ENCODE measurements around the gene GZMM. TPM values are rescaled to one million over a fixed set of nuclear protein-coding genes. Genes with fewer than 3 reads are reported as not detected.

The GZMM gene
- total and polyA plus RNA-seq, 4 donors = 0.74 to 3.0 (median 2.5) TPM

- DNase-seq (no peak), ATAC-seq (ENCODE audit: insufficient read depth, low FRiP score) (no peak)
- peaks cover 7 to 42% (median 12%) of the 10 kb centered on the region in 4 donors for H3K36me3 ChIP-seq (ENCODE audit: control insufficient read depth in 4 of 4, insufficient read depth in 4 of 4, low read length in 4 of 4)
- H3K9me3 ChIP-seq (ENCODE audit: control insufficient read depth in 4 of 4, insufficient read depth in 3 of 4, low read length in 3 of 4) = no peaks in the 10 kb centered on the region
- no peak overlapping the region for H3K27ac ChIP-seq (ENCODE audit: low read depth in 1 of 2, low read length in 1 of 2)
- H3K4me3 ChIP-seq = no peak overlapping the region
- 93 to 97% methylated on average over 25 to 26 of the region's 26 CpGs for WGBS, 2 donors
- no peak overlapping the region for H3K9ac ChIP-seq (ENCODE audit: insufficient read depth in 1 of 2, low read length in 2 of 2)
- no peak for TF ChIP-seq CTCF (IDR thresholded peaks at IDR 0.05; ENCODE audit: control extremely low read depth, extremely low read depth)
- H3K27me3 ChIP-seq (ENCODE audit: control insufficient read depth in 3 of 3, insufficient read depth in 3 of 3, low read length in 2 of 3) = no peaks in the 10 kb centered on the region
- H3K4me1 ChIP-seq (ENCODE audit: control insufficient read depth in 5 of 5, insufficient read depth in 5 of 5, low read length in 5 of 5) = peaks cover 0 to 7% (median 0%) of the 10 kb centered on the region in 5 donors
Observed at GRCh38 chr19:541699-542098, 2.2 kb upstream of the GZMM start.

DNA sequence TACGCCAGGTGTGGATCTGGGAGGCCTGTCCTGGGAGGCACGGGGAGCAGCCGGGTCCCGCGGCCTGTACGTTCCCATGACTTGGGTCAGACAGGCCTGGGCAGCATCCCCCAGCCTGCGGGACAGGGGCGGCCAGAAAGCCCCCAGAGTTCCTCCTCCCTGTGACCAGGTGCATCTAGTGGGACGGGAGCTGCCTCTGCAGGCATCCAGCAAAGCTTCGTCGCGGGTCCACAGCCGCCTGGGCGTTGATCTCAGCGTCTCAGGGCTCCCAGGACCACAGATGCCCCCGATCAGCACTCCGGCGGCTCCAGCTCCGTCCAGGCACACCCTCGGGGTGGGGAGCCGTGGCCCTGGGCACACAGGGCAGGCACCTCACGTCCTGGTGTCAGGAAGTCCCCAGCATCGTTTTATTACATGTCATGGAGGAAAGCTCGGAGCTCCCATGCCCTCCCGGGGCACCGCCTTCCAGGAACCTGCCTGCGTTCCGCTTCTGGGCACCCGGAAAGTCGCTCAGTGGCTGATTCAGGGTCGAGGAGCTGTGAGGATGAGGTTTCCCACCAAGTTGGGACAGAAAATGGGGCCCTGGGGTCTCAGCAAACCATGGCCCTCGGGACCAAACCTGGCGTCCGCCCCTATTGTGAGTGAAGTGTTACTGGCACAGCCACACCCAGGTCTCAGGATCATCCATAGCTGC, 1.5 kb upstream of the GZMM start:
- Histone ChIP-seq H3K4me3 (no peak overlapping the region), H3K27me3 (ENCODE audit: control insufficient read depth in 3 of 3, insufficient read depth in 3 of 3, low read length in 2 of 3) (no peaks in the 10 kb centered on the region), H3K36me3 (ENCODE audit: control insufficient read depth in 4 of 4, insufficient read depth in 4 of 4, low read length in 4 of 4) (peaks cover 6 to 38% (median 9%) of the 10 kb centered on the region in 4 donors), H3K27ac (ENCODE audit: low read depth in 1 of 2, low read length in 1 of 2) (no peak overlapping the region), H3K9me3 (ENCODE audit: control insufficient read depth in 4 of 4, insufficient read depth in 3 of 4, low read length in 3 of 4) (no peaks in the 10 kb centered on the region), H3K9ac (ENCODE audit: insufficient read depth in 1 of 2, low read length in 2 of 2) (no peak overlapping the region), H3K4me1 (ENCODE audit: control insufficient read depth in 5 of 5, insufficient read depth in 5 of 5, low read length in 5 of 5) (peaks cover 0 to 7% (median 0%) of the 10 kb centered on the region in 5 donors)
- WGBS, 2 donors = 90 to 95% methylated on average over 34 of the region's 34 CpGs
- no peak for TF ChIP-seq CTCF (IDR thresholded peaks at IDR 0.05; ENCODE audit: control extremely low read depth, extremely low read depth)
- DNase-seq (no peak), ATAC-seq (ENCODE audit: insufficient read depth, low FRiP score) (no peak)

GRCh38 chr19:547117-547516, 3.3 kb downstream of the GZMM start:
- Histone ChIP-seq H3K4me3 (no peak overlapping the region), H3K4me1 (ENCODE audit: control insufficient read depth in 5 of 5, insufficient read depth in 5 of 5, low read length in 5 of 5) (peaks cover 0 to 7% (median 0%) of the 10 kb centered on the region in 5 donors), H3K9ac (ENCODE audit: insufficient read depth in 1 of 2, low read length in 2 of 2) (no peak overlapping the region), H3K27ac (ENCODE audit: low read depth in 1 of 2, low read length in 1 of 2) (no peak overlapping the region), H3K36me3 (ENCODE audit: control insufficient read depth in 4 of 4, insufficient read depth in 4 of 4, low read length in 4 of 4) (peaks cover 0 to 7% (median 1%) of the 10 kb centered on the region in 4 donors), H3K9me3 (ENCODE audit: control insufficient read depth in 4 of 4, insufficient read depth in 3 of 4, low read length in 3 of 4) (no peaks in the 10 kb centered on the region), H3K27me3 (ENCODE audit: control insufficient read depth in 3 of 3, insufficient read depth in 3 of 3, low read length in 2 of 3) (no peaks in the 10 kb centered on the region)
- WGBS, 2 donors = 90 to 91% methylated on average over 15 of the region's 15 CpGs
- ATAC-seq (ENCODE audit: insufficient read depth, low FRiP score) (no peak), DNase-seq (no peak)
- TF ChIP-seq CTCF (IDR thresholded peaks at IDR 0.05; ENCODE audit: control extremely low read depth, extremely low read depth) = no peak

All from lung (tissue), 12 donors.